GM18507 (cell line): Measurements from ENCODE around the gene BMF.

Experiments
- DNase-seq: peaks from one replicate; pipeline ENCODE4 v3.0.0; 2011; ENCODE audit warnings: low read depth; ENCODE audit not compliant: insufficient read length; ENCODE audit errors: extremely low spot score
- FAIRE-seq: peaks from 2 replicates; lab custom pipeline; 2011; peaks lifted over from hg19 to GRCh38; lab: Jason Lieb, UNC

Gene BMF

GRCh38 chr15:40072216-40072990, 36.3 kb downstream of the BMF start:
- no peak for DNase-seq
- FAIRE-seq, result no peak

DNA sequence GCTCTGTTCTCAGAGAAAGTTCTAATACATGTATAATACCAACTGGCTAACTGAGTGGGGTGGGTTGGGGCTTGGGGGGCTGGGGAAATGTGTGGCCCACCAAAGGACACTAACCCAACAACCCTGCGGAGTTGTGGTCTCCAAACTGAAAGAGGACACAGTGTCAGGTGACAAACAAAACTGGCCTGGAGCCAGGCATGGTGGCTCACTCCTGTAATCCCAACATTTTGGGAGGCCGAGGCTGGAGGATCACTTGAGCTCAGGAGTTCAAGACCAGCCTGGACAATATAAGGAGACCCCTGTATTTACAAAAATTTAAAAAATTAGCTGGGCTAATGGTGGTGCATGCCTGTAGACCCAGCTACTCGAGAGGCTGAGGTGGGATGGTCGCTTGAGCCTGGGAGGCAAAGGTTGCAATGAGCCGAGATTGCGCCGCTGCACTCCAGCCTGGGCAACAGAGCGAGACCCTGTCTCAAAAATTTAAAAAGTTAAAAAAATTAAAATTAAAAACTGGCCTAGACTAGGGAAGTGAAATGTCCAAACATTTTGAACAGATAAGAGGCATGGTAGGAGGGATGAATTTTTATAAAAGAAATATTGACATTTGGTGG, 38.0 kb downstream of the BMF start:
- no peak for FAIRE-seq
- DNase-seq, result no peak

DNA sequence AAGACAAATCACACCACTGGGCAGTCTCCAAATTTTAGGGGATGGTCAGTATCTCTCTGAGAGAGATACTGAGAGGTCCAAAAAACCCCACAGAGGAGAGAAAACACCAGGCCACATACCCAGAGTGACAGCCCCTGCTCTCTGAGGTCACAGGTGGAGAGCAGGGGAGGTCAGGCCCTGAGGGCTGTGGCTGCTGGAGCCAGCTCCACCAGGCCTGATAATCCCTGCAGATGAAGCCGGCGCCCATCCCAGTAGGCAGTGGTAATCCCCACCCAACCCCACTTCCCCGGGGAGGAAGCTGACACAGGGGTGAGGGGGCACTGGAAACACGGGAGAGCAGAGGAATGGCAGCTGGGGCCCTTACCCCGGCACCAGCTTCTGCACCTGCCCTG, 38.5 kb downstream of the BMF start:
- DNase-seq (no peak), FAIRE-seq (peak; percentile 39)

DNA sequence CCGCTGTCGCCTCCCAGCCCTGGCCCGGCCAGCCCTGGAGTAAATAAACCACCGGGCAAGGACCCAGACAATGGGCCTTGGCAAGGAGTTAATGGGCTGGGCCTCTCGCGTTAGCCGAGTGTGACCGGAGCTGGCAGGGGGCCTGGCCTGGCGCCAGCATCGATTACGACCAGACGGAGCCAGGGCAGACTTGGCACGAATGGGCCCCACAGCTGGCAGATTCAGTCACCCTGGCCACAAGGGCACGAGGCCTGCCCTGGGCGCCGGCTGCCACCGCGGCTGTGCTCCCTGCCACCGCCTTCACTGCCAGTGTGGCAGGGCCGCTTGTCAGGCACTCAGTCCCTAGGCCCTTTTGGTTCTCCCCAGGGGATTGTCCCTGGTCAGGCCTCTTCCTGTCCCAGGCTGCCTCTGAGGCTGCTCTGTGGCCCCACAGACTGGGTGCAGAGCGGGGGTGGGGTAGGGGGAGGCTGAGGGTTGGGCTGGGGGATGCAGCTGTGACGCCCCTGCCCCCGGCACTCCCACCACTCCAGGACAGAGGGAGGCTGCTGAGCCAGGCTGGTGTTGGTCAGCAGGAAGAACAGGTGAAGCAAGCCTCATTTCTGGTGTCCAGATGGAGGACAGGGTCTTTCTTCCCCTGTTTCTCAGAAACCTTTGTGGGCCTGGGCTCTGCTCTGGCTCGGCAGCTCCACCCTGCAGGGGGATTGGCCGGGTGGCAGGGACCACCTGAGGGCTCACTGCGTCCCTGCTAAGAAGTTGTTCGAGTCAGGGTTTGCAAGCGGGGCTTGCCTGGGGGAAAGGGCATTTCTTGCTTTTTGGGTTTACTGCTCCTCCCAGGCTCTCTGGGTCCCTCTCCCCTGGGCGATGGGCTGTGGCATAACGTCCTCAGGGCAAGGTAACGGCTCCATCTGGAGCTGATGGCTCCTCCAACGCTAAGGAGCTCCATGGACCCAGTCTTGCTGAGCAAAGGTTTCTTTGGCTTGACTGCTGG, 39.2 kb downstream of the BMF start:
- peak; percentile 81 for DNase-seq
- peak; percentile 87 for FAIRE-seq

DNA sequence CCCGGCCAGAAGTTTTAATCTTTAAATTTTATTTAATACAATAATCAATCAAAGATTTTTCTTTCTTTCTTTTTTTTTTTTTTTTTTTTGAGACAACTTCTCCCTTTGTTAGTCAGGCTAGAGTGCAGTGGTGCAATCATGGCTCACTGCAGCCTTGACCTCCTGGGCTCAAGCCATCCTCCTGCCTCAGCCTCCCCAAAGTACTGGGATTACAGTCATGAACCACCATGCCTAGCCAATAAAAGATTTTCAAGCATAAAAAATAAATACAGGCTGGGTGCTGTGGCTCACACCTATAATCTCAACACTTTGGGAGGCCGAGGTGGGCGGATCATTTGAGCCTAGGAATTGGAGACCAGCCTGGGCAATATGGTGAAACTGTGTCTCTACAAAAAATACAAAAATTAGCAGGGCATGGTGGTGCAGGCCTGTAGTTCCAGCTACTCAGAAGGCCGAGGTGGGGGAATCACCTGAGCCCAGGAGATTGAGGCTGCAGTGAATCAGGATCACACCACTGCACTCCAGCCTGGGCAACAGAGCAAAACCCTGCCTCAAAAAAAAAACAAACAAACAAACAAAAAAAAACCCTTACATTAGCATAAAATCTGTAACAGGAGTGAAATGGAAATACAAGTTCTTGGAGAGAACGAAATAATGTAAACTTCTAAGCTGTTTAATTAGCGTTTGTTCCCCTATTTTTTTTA, 40.6 kb downstream of the BMF start:
- peak; percentile 72 for FAIRE-seq

GRCh38 chr15:40066589-40066988, 42.1 kb downstream of the BMF start:
- FAIRE-seq, result no peak
- DNase-seq, result no peak

More for the DNA sequence above, 40.6 kb downstream of the BMF start:
- DNase-seq, result no peak

DNA sequence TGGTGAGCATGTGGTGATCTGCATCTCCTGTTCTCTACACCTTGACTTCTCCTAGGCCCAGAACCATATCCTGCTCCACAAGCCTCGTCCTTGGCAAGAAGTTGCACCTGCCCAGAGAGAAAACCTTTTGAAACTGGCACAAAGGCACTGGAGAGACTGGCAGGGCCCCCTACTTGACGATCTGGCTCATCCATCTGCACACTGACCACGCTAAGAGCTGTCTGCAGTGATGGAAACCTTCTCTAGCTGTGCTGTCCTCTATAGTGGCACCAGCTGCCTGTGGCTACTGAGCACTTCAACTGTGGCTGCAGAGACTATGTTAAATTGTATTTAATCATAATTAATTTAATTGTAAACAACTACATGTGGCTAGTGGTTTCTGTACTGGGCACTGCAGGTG, 43.5 kb downstream of the BMF start:
- no peak for FAIRE-seq
- DNase-seq, result no peak

GRCh38 chr15:40064231-40064894, 44.3 kb downstream of the BMF start:
- DNase-seq (no peak), FAIRE-seq (peak; percentile 99)

GRCh38 chr15:40063563-40064011, 45.1 kb downstream of the BMF start:
- no peak for DNase-seq
- no peak for FAIRE-seq

- DNase-seq (no peak), FAIRE-seq (no peak)
Observed at GRCh38 chr15:40062816-40063562, 45.7 kb downstream of the BMF start.

DNA sequence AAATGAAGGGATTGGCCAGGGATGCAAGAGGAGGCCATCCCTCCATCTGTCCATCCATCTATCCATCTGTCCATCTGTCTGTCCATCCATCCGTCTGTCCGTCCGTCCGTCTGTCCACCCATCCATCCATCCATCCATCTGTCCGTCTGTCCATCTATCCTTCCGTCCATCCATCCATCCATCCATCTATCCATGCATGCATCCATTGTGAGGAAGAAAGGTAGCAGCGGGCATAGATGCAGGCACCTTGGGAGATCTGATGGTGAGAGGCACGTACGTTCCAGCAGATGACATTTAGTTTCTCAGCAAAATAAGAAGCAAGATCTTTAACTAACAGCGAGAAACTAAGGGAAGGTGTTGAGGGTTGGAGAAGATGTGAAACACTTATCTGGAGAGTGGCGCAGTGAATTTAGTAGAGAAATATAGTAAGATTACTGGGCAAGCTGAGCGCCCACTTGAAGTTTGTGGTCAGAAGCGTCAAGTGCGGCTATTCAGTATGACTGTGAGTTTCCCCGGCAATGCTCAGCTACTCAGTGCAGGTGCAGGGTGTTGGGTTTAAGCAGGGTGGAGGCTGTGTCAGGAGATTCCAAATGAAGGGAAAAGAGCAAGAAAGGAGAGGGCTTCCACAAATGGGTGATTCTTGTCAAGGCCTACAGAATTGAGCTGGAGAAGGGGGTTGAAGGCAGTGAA, 47.3 kb downstream of the BMF start:
- no peak for DNase-seq
- FAIRE-seq, result peak; percentile 93

DNA sequence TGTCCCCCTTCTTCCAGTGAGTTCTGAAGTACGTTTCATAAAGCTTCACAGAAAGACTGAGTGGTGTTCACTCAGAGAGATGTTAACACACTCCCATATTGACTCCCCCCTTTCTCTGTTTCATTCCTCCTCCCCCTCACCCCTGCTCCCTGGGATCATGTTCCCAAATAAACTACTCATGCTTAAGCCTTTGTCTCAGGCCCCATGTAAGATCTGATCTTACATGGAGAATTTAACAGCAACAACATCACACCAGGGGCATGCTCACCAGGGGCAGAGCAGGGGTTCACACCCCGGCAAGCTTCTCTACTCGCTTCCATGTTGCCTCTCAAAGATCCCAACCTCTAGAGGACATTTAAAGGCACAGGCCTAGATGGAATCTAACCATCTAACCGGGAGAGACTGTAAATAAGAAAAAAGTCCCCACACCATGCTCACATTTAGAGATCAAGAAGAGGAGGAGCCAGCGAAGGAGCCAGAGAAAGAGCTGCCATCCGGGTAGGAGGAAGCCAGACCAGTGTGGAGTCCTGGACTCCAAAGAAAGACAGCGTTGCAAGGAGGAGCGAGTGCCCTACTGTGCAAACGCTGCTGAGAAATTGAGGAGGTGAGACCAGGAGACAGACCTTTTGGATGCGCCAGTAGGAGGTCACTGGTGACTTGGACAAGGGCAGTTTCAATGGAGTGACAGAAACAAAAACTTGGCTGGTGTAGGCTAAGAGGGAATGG, 48.3 kb downstream of the BMF start:
- FAIRE-seq (no peak), DNase-seq (no peak)

DNA sequence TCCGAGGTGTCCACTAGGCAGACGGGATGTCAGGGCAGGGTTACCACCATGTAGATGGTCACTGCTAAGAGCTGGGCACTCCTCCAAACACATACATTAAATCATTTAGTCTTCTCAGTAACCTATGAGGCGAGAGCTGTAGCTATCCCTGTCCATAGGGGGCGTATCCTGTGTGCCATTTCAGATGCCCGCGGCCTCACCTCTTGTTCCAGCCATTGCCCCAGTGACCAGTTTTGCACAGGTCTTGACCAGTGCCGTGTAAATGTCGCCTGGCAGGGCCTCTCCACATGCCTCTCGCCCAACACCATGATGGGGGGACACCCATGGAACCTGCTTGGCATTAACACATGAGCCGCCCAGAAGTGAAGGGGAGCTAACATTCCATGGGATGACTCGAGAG, 48.9 kb downstream of the BMF start:
- FAIRE-seq, result no peak
- no peak for DNase-seq

DNA sequence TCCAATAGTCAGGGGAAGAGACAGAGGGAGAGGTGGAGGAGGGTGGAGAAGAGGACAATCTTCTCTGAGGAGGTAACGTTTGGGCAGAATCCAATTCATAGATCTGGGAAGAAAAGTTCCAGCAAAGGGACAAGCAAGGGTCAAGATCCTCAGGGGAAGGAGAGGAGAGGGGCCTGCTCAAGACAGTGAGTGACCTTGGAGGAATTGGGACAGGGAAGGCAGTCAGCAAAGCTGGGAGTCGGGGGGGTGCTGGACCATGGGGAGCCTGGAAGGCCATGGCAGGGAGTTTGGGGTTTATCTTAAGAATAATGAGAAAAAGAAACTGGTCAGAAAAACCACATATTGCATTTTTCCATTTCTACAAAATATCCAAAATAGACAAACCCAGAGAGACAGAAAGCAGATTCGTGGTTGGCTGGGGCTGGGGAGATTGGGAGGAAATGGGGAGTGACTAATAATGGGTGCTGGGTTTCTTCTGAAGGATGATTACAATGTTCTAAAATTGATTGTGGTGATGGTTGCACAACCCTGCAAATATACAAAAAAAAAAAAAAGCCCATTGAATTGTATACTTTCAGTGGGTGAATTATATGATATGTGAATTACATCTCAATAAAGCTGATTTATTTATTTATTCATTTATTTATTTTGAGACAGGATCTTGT, 50.1 kb downstream of the BMF start:
- FAIRE-seq (peak; percentile 82), DNase-seq (no peak)

- no peak for DNase-seq
- no peak for FAIRE-seq
Observed at GRCh38 chr15:40055576-40056293, 52.9 kb downstream of the BMF start.
